Activated CD4-positive, alpha-beta T cell treated with anti-CD3 and anti-CD28 coated beads, Interleukin-2, Interleukin-6, amounts not matched to agents 100 ng/mL and 50 ng/mL, durations not matched to agents 16 hours and 8 hours (primary cell): ENCODE measurements around the gene RBM47.
"Not testable (repeated sequence)": the region's sequence is repeated elsewhere in the genome, so short reads cannot be mapped to it uniquely, and the experiment has no call there.

Experiments
- DNase-seq: peaks from one replicate; pipeline ENCODE4 v3.0.0-alpha.2; 2020

The RBM47 gene

GRCh38 chr4:40629401-40630334 lies at the start of gene RBM47:
RBM47 (minus strand) TSS chr4:40629864; CDS start chr4:40438893, 190,971 bp downstream.
- DNase-seq = peak; percentile 43

- no peak for DNase-seq
These were observed 48.8 kb upstream of the RBM47 start for GRCh38 chr4:40678421-40678820.

- no peak for DNase-seq
These were observed 45.5 kb upstream of the RBM47 start for GRCh38 chr4:40675166-40675565.

GRCh38 chr4:40672528-40673522 lies 43.2 kb upstream of the RBM47 start:
- peak; percentile 93 for DNase-seq

GRCh38 chr4:40669504-40669903 lies 39.8 kb upstream of the RBM47 start:
- no peak for DNase-seq

GRCh38 chr4:40665842-40666241 lies 36.2 kb upstream of the RBM47 start:
- DNase-seq = no peak

- peak; percentile 66 for DNase-seq
These were observed 33.4 kb upstream of the RBM47 start for GRCh38 chr4:40662962-40663604.

- DNase-seq = no peak
These were observed 32.1 kb upstream of the RBM47 start for GRCh38 chr4:40661803-40662202.

GRCh38 chr4:40656201-40656863 lies 26.7 kb upstream of the RBM47 start:
- peak; percentile 74 for DNase-seq

GRCh38 chr4:40651280-40651679 lies 21.6 kb upstream of the RBM47 start:
- no peak for DNase-seq

- no peak for DNase-seq
These were observed 19.7 kb upstream of the RBM47 start for GRCh38 chr4:40649321-40649720.

GRCh38 chr4:40648742-40649281 lies 19.1 kb upstream of the RBM47 start:
- no peak for DNase-seq

GRCh38 chr4:40648131-40648530 lies 18.5 kb upstream of the RBM47 start:
- no peak for DNase-seq

GRCh38 chr4:40645586-40645985 lies 15.9 kb upstream of the RBM47 start:
- DNase-seq = no peak

- DNase-seq = no peak
These were observed 2.4 kb upstream of the RBM47 start for GRCh38 chr4:40632080-40632479.

- no peak for DNase-seq
These were observed 814 bp upstream of the RBM47 start for GRCh38 chr4:40630335-40631021.

GRCh38 chr4:40628888-40629287 lies 776 bp downstream of the RBM47 start:
- DNase-seq = no peak

GRCh38 chr4:40628407-40628806 lies 1.3 kb downstream of the RBM47 start:
- DNase-seq = not testable (repeated sequence)

GRCh38 chr4:40627540-40627939 lies 2.1 kb downstream of the RBM47 start:
- no peak for DNase-seq

GRCh38 chr4:40626183-40626990 lies 3.3 kb downstream of the RBM47 start:
- no peak for DNase-seq
